Stimulated activated CD8-positive, alpha-beta memory T cell treated with anti-CD3 and anti-CD28 coated beads, Interleukin-15, amount 100 ng/mL, for 1 hour (primary cell): ENCODE results near the gene LHPP.

Experiments
- DNase-seq: peaks from one replicate; pipeline ENCODE4 v3.0.0-alpha.2; 2020; ENCODE audit warnings: low read depth

The LHPP gene

GRCh38 chr10:124644771-124645415, 183.3 kb downstream of the LHPP start:
- no peak for DNase-seq

- DNase-seq = no peak
These were observed 184.0 kb downstream of the LHPP start for GRCh38 chr10:124645467-124646095.

GRCh38 chr10:124646483-124647352, 185.1 kb downstream of the LHPP start:
- DNase-seq = no peak

- DNase-seq = peak; percentile 31
These were observed 186.0 kb downstream of the LHPP start for GRCh38 chr10:124647421-124648130.

GRCh38 chr10:124648131-124648475, 186.5 kb downstream of the LHPP start:
- DNase-seq = no peak

- no peak for DNase-seq
These were observed 187.1 kb downstream of the LHPP start for GRCh38 chr10:124648738-124649137.

GRCh38 chr10:124649214-124649613, 187.6 kb downstream of the LHPP start:
- DNase-seq = no peak

- DNase-seq = no peak
These were observed 188.6 kb downstream of the LHPP start for GRCh38 chr10:124650263-124650662.

GRCh38 chr10:124650820-124651401, 189.3 kb downstream of the LHPP start:
- DNase-seq = peak; percentile 41

GRCh38 chr10:124651402-124651891, 189.8 kb downstream of the LHPP start:
- DNase-seq = no peak

GRCh38 chr10:124652200-124652599, 190.6 kb downstream of the LHPP start:
- DNase-seq = no peak

GRCh38 chr10:124652701-124653100, 191.1 kb downstream of the LHPP start:
- no peak for DNase-seq

GRCh38 chr10:124653311-124653710, 191.7 kb downstream of the LHPP start:
- DNase-seq = no peak

- DNase-seq = no peak
These were observed 192.4 kb downstream of the LHPP start for GRCh38 chr10:124653811-124654651.

GRCh38 chr10:124654686-124655085, 193.1 kb downstream of the LHPP start:
- DNase-seq = no peak

- no peak for DNase-seq
These were observed 193.8 kb downstream of the LHPP start for GRCh38 chr10:124655191-124656112.

- no peak for DNase-seq
These were observed 194.5 kb downstream of the LHPP start for GRCh38 chr10:124656113-124656490.

GRCh38 chr10:124656541-124656940, 194.9 kb downstream of the LHPP start:
- DNase-seq = no peak

- DNase-seq = no peak
These were observed 196.2 kb downstream of the LHPP start for GRCh38 chr10:124657806-124658205.
